ENCODE results near the gene SMC1B. TPM values are rescaled to one million over a fixed set of nuclear protein-coding genes. Genes with fewer than 3 reads are reported as not detected.

Gene SMC1B
- total RNA-seq, 1 experiment from 2014 or later, result 0.31 TPM

DNA sequence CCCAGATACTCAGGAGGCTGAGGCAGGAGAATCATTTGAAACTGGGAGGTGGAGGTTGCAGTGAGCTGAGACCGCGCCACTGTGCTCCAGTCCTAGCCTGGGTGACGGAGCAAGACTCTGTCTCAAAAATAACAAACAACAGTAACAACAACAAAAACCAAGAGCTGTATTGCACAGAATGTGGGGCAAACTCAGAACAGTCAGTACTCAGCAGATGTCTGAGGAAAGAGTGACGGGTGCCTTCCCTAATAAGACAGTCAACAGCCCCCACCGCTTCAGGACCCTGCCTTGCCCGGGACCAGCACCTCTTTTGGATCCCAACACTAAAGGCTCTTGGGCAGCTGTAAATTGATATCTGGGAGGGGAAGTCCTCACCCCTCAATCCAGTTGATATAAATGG lies 40.4 kb upstream of the SMC1B start:
- CTCF ChIA-PET, result no interaction called here

DNA sequence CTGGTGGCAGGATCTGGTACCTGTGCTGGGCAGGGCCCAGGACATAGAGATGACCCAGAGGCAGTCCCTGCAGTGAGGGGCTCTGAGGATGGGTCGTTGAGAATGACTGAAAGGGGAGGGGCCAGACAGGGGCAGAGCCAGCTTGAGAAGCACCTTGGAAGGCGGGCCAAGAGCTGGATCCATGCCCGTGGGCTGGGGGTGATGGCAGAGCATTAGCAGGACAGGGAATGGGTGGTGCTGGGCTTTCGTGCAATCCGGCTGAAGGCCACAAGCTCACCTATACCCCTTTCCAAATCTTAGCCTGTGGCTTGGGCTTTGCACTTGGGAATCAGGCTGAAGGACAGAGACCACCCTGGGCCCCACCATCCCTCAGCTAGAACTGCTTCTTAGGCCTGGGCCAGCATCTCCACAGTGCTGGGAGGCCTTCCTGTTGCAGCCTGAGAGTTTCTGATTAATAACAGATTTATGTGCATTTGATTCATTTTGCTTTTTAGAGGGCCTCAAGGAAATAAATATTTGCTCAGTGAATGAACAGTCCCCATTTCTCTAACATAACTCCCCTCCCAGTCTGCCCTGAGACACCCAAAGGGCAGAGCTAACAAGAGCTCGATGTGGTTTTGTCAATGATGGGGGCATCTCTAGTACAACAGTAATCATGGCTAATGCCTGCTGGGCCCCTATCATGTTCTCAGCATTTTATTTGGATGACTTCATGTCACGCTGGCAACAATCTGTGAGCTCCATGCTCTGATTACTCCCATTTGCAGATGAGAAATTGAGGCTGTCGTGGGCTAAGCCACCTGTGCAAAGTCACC lies 39.4 kb upstream of the SMC1B start:
- Histone ChIP-seq H3K79me2 (ENCODE audit: low read depth) (no peaks in the 10 kb centered on the region), H3K9me2 (ENCODE audit: insufficient read depth) (no peaks in the 10 kb centered on the region), H3K27me3 (ENCODE audit: insufficient read depth, low read depth) (no peaks in the 10 kb centered on the region), H3K4me2 (no peak overlapping the region), H2AFZ (no peak overlapping the region), H4K20me1 (ENCODE audit: insufficient read depth) (no peaks in the 10 kb centered on the region), H3K4me3 (no peak overlapping the region), H3K36me3 (ENCODE audit: low read depth) (no peaks in the 10 kb centered on the region), H3K4me1 (replicated peaks; ENCODE audit: insufficient read depth) (no peaks in the 10 kb centered on the region), H3K9me3 (ENCODE audit: insufficient read depth, low read depth) (no peaks in the 10 kb centered on the region), H3K27ac (no peak overlapping the region), H3F3A (ENCODE audit: insufficient read depth, low read depth) (0 out of 2 replicates have a peak, but pooled peaks cover 3% of the 10 kb centered on the region)
- no peak for TF ChIP-seq EZH2 (IDR thresholded peaks at IDR 0.05; ENCODE audit: low read depth)
- TF ChIP-seq, protein P1, sequence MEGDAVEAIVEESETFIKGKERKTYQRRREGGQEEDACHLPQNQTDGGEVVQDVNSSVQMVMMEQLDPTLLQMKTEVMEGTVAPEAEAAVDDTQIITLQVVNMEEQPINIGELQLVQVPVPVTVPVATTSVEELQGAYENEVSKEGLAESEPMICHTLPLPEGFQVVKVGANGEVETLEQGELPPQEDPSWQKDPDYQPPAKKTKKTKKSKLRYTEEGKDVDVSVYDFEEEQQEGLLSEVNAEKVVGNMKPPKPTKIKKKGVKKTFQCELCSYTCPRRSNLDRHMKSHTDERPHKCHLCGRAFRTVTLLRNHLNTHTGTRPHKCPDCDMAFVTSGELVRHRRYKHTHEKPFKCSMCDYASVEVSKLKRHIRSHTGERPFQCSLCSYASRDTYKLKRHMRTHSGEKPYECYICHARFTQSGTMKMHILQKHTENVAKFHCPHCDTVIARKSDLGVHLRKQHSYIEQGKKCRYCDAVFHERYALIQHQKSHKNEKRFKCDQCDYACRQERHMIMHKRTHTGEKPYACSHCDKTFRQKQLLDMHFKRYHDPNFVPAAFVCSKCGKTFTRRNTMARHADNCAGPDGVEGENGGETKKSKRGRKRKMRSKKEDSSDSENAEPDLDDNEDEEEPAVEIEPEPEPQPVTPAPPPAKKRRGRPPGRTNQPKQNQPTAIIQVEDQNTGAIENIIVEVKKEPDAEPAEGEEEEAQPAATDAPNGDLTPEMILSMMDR (conservative IDR thresholded peaks at IDR 0.05), result no peak
- CTCF ChIA-PET, result no interaction called here
- POLR2A ChIA-PET (ENCODE audit: unreplicated experiment), result no interaction called here
- intact Hi-C loops (cut with micrococcal nuclease; ENCODE audit: unreplicated experiment), result no loop called here
- no TSS peak for BruUV-seq (replicated peaks)
- DNase-seq, result no peak

More for the DNA sequence above, 40.4 kb upstream of the SMC1B start:
- Histone ChIP-seq H3K9me2 (ENCODE audit: insufficient read depth) (no peaks in the 10 kb centered on the region), H3K79me2 (ENCODE audit: low read depth) (no peaks in the 10 kb centered on the region), H2AFZ (no peak overlapping the region), H3K36me3 (ENCODE audit: low read depth) (no peaks in the 10 kb centered on the region), H3K4me1 (replicated peaks; ENCODE audit: insufficient read depth) (no peaks in the 10 kb centered on the region), H4K20me1 (ENCODE audit: insufficient read depth) (no peaks in the 10 kb centered on the region), H3F3A (ENCODE audit: insufficient read depth, low read depth) (0 out of 2 replicates have a peak, but pooled peaks cover 3% of the 10 kb centered on the region), H3K4me3 (no peak overlapping the region), H3K27ac (no peak overlapping the region), H3K9me3 (ENCODE audit: insufficient read depth, low read depth) (no peaks in the 10 kb centered on the region), H3K27me3 (ENCODE audit: insufficient read depth, low read depth) (no peaks in the 10 kb centered on the region), H3K4me2 (no peak overlapping the region)
- no peak for DNase-seq
- no TSS peak for BruUV-seq (replicated peaks)
- no peak for TF ChIP-seq EZH2 (IDR thresholded peaks at IDR 0.05; ENCODE audit: low read depth)
- TF ChIP-seq, protein P1 (conservative IDR thresholded peaks at IDR 0.05), result no peak
- POLR2A ChIA-PET (ENCODE audit: unreplicated experiment), result no interaction called here
- intact Hi-C loops (cut with micrococcal nuclease; ENCODE audit: unreplicated experiment), result no loop called here

DNA sequence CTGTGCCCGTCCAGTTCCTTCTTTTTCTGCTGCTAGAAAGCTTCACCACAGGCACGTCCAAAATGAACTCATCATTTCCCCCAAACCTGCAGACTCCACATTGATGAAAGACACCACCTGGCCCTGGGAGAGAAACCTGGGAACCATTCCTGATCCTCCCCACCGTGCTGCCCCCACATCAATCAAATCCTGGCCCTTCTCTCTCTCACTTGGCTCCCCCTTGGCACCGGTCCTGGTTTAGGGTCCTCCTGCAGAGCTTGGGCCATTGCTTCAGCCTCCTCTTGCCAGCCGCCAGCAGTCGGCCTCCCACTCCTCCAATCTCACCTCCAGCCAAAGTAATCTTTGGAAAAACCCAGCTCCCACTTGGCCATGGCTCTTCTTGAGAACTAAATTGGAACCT lies 38.6 kb upstream of the SMC1B start:
- H3K27ac ChIP-seq, result no peak overlapping the region
- H3K9me2 ChIP-seq (ENCODE audit: insufficient read depth), result no peaks in the 10 kb centered on the region
- ChIA-PET CTCF (no interaction called here), POLR2A (ENCODE audit: unreplicated experiment) (no interaction called here)
- intact Hi-C loops (cut with micrococcal nuclease; ENCODE audit: unreplicated experiment), result no loop called here
- H3K79me2 ChIP-seq (ENCODE audit: low read depth), result no peaks in the 10 kb centered on the region
- no peak overlapping the region for H2AFZ ChIP-seq
- no peaks in the 10 kb centered on the region for H3K9me3 ChIP-seq (ENCODE audit: insufficient read depth, low read depth)
- H3K36me3 ChIP-seq (ENCODE audit: low read depth), result no peaks in the 10 kb centered on the region
- H4K20me1 ChIP-seq (ENCODE audit: insufficient read depth), result no peaks in the 10 kb centered on the region
- TF ChIP-seq EZH2 (IDR thresholded peaks at IDR 0.05; ENCODE audit: low read depth), result no peak
- TF ChIP-seq, protein P1 (conservative IDR thresholded peaks at IDR 0.05), result no peak
- H3K4me3 ChIP-seq, result no peak overlapping the region
- no peak for DNase-seq
- H3K4me2 ChIP-seq, result no peak overlapping the region
- H3K4me1 ChIP-seq (replicated peaks; ENCODE audit: insufficient read depth), result no peaks in the 10 kb centered on the region
- H3F3A ChIP-seq (ENCODE audit: insufficient read depth, low read depth), result 0 out of 2 replicates have a peak, but pooled peaks cover 3% of the 10 kb centered on the region
- no peaks in the 10 kb centered on the region for H3K27me3 ChIP-seq (ENCODE audit: insufficient read depth, low read depth)
- BruUV-seq (replicated peaks), result no TSS peak
